ENCODE results near the gene DCUN1D3.

The DCUN1D3 gene

GRCh38 chr16:20906341-20907255 lies 6.4 kb upstream of the DCUN1D3 start:
- H3K9me3 ChIP-seq: no peaks in the 10 kb centered on the region
- no peak overlapping the region for H3K27ac ChIP-seq
- H3K4me3 ChIP-seq (ENCODE audit: low read depth in 1 of 2, low read length in 1 of 2): no peak overlapping the region
- H3K4me1 ChIP-seq (ENCODE audit: control insufficient read depth in 1 of 2, insufficient read depth in 1 of 2, low read depth in 1 of 2, low read length in 1 of 2): peaks cover 86 to 94% of the 10 kb centered on the region in 2 experiments
- H3K36me3 ChIP-seq: no peaks in the 10 kb centered on the region
- TF ChIP-seq CTCF (IDR thresholded peaks at IDR 0.05): no peak
- no peaks in the 10 kb centered on the region for H3K27me3 ChIP-seq

- TF ChIP-seq CTCF (IDR thresholded peaks at IDR 0.05): no peak
- Histone ChIP-seq H3K27ac (peak overlapping the region; percentile 97), H3K27me3 (no peaks in the 10 kb centered on the region), H3K4me1 (ENCODE audit: control insufficient read depth in 1 of 2, insufficient read depth in 1 of 2, low read depth in 1 of 2, low read length in 1 of 2) (peaks cover 79 to 92% of the 10 kb centered on the region in 2 experiments), H3K4me3 (ENCODE audit: low read depth in 1 of 2, low read length in 1 of 2) (no peak overlapping the region), H3K9me3 (no peaks in the 10 kb centered on the region), H3K36me3 (no peaks in the 10 kb centered on the region)
Observed at GRCh38 chr16:20905576-20905975, 5.4 kb upstream of the DCUN1D3 start.

- no peaks in the 10 kb centered on the region for H3K9me3 ChIP-seq
- H3K27ac ChIP-seq: peak overlapping the region; percentile 97
- TF ChIP-seq CTCF (IDR thresholded peaks at IDR 0.05): peak; percentile 76
- H3K4me3 ChIP-seq (ENCODE audit: low read depth in 1 of 2, low read length in 1 of 2): peak overlapping the region; percentile 37 to 40
- H3K36me3 ChIP-seq: no peaks in the 10 kb centered on the region
- peaks cover 73 to 85% of the 10 kb centered on the region in 2 experiments for H3K4me1 ChIP-seq (ENCODE audit: control insufficient read depth in 1 of 2, insufficient read depth in 1 of 2, low read depth in 1 of 2, low read length in 1 of 2)
- no peaks in the 10 kb centered on the region for H3K27me3 ChIP-seq
Observed at GRCh38 chr16:20904507-20905081, 4.4 kb upstream of the DCUN1D3 start.

GRCh38 chr16:20903899-20904506 lies 3.8 kb upstream of the DCUN1D3 start:
- Histone ChIP-seq H3K36me3 (no peaks in the 10 kb centered on the region), H3K27me3 (no peaks in the 10 kb centered on the region), H3K9me3 (no peaks in the 10 kb centered on the region), H3K27ac (peak overlapping the region; percentile 97), H3K4me3 (ENCODE audit: low read depth in 1 of 2, low read length in 1 of 2) (peak overlapping the region; percentile 37 to 40), H3K4me1 (ENCODE audit: control insufficient read depth in 1 of 2, insufficient read depth in 1 of 2, low read depth in 1 of 2, low read length in 1 of 2) (peaks cover 73 to 88% of the 10 kb centered on the region in 2 experiments)
- TF ChIP-seq CTCF (IDR thresholded peaks at IDR 0.05): no peak

GRCh38 chr16:20903116-20903898 lies 3.1 kb upstream of the DCUN1D3 start:
- Histone ChIP-seq H3K27me3 (no peaks in the 10 kb centered on the region), H3K4me3 (ENCODE audit: low read depth in 1 of 2, low read length in 1 of 2) (peak overlapping the region; percentile 37 to 40), H3K27ac (peak overlapping the region; percentile 97), H3K9me3 (no peaks in the 10 kb centered on the region), H3K4me1 (ENCODE audit: control insufficient read depth in 1 of 2, insufficient read depth in 1 of 2, low read depth in 1 of 2, low read length in 1 of 2) (peaks cover 67 to 81% of the 10 kb centered on the region in 2 experiments), H3K36me3 (no peaks in the 10 kb centered on the region)
- TF ChIP-seq CTCF (IDR thresholded peaks at IDR 0.05): no peak

Measured in neutrophil (primary cell).